GM19240 (cell line): Measurements from ENCODE around the gene STT3B.
"Not testable (repeated sequence)": the region's sequence is repeated elsewhere in the genome, so short reads cannot be mapped to it uniquely, and the experiment has no call there.

Source experiments
- DNase-seq: peaks from one replicate; pipeline ENCODE4 v3.0.0; 2011; ENCODE audit warnings: low spot score; ENCODE audit not compliant: insufficient read length

The STT3B gene

GRCh38 chr3:31532587-31533168 is at the start of gene STT3B:
TSS of gene STT3B (plus strand) at chr3:31532925. CDS start at chr3:31532999, 74 bp downstream.
- DNase-seq: peak; percentile 29

- DNase-seq: no peak
Measured at GRCh38 chr3:31483776-31484175, 48.9 kb upstream of the STT3B start.

GRCh38 chr3:31485196-31485595 is 47.5 kb upstream of the STT3B start:
- DNase-seq: no peak

- DNase-seq: no peak
Measured at GRCh38 chr3:31486865-31487533, 45.7 kb upstream of the STT3B start.

- DNase-seq: no peak
Measured at GRCh38 chr3:31488475-31489017, 44.2 kb upstream of the STT3B start.

- no peak for DNase-seq
Measured at GRCh38 chr3:31490502-31490901, 42.2 kb upstream of the STT3B start.

GRCh38 chr3:31491660-31492059 is 41.1 kb upstream of the STT3B start:
- no peak for DNase-seq

GRCh38 chr3:31493149-31493548 is 39.6 kb upstream of the STT3B start:
- no peak for DNase-seq

GRCh38 chr3:31495971-31496665 is 36.6 kb upstream of the STT3B start:
- DNase-seq: no peak

GRCh38 chr3:31498791-31499190 is 33.9 kb upstream of the STT3B start:
- no peak for DNase-seq

- no peak for DNase-seq
Measured at GRCh38 chr3:31499281-31499680, 33.4 kb upstream of the STT3B start.

GRCh38 chr3:31502803-31503221 is 29.9 kb upstream of the STT3B start:
- DNase-seq: no peak

- DNase-seq: no peak
Measured at GRCh38 chr3:31503456-31503855, 29.3 kb upstream of the STT3B start.

GRCh38 chr3:31504230-31504629 is 28.5 kb upstream of the STT3B start:
- DNase-seq: no peak

GRCh38 chr3:31505371-31506048 is 27.2 kb upstream of the STT3B start:
- no peak for DNase-seq

GRCh38 chr3:31506515-31506914 is 26.2 kb upstream of the STT3B start:
- not testable (repeated sequence) for DNase-seq

GRCh38 chr3:31508452-31509146 is 24.1 kb upstream of the STT3B start:
- DNase-seq: no peak

GRCh38 chr3:31509147-31509728 is 23.5 kb upstream of the STT3B start:
- no peak for DNase-seq

GRCh38 chr3:31514570-31514969 is 18.2 kb upstream of the STT3B start:
- DNase-seq: no peak

- DNase-seq: no peak
Measured at GRCh38 chr3:31515486-31516284, 17.0 kb upstream of the STT3B start.
